Mucosa of gallbladder (tissue), 1 donor: ENCODE data around the gene PTGES2. TPM values are rescaled to one million over a fixed set of nuclear protein-coding genes. Genes with fewer than 3 reads are reported as not detected.

Experiments
- DNase-seq: peaks from one replicate; pipeline ENCODE4 v3.0.0-alpha.2; 2020; ENCODE audit warnings: low spot score
- total RNA-seq: library from RNA; stranded (reverse); gene quantifications from one replicate; pipeline ENCODE4 v1.2.1, GENCODE V29; 2021
- donor health status: DM: no; HTN: no; CAD: no.

PTGES2 gene
- total RNA-seq, 1 donor from 2014 or later, result 61.5 TPM

GRCh38 chr9:128153060-128153946 is 25.8 kb upstream of the PTGES2 start:
- DNase-seq, result no peak

DNA sequence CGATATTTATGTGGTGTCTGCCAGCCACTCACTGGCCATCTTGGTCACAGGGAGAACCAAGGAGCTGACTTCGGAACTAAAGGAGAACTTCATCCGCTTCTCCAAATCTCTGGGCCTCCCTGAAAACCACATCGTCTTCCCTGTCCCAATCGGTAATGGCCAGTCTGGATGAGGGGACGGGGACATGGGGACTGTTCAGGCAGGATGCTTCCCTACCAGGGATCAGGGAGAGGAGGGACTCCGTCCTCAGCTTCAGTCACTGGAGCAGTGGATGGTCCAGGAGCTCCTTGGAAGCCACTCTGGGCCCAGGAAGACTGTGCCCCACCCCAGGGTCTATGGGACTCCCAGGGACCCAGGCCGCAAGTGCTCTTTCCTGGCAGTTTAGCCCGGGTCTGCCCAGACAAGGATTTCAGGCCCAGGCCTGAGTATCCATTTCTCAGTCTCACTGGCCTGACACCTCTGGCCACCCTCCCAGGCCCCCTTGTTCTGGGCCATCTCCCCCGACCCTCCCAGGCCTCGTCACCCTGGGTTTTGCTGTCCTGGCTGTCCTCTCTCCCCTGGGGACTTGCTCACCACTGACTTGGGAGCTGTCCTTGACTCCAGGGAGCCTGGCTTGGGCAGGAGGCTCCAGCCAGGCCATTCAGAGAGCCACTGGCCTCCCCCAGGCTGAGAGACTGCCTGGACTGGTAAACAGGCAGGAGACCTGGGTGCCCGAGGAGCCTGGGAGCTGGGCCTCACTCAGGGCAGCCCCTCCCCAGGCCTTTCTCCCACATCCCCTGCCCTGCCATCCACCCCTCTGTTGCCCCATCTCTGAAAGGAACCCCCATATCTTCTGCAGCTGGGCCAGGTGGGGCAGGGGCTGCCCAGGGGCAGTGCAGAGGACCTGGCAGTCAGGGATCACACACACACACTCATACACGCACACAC is 24.9 kb upstream of the PTGES2 start:
- DNase-seq, result no peak

DNA sequence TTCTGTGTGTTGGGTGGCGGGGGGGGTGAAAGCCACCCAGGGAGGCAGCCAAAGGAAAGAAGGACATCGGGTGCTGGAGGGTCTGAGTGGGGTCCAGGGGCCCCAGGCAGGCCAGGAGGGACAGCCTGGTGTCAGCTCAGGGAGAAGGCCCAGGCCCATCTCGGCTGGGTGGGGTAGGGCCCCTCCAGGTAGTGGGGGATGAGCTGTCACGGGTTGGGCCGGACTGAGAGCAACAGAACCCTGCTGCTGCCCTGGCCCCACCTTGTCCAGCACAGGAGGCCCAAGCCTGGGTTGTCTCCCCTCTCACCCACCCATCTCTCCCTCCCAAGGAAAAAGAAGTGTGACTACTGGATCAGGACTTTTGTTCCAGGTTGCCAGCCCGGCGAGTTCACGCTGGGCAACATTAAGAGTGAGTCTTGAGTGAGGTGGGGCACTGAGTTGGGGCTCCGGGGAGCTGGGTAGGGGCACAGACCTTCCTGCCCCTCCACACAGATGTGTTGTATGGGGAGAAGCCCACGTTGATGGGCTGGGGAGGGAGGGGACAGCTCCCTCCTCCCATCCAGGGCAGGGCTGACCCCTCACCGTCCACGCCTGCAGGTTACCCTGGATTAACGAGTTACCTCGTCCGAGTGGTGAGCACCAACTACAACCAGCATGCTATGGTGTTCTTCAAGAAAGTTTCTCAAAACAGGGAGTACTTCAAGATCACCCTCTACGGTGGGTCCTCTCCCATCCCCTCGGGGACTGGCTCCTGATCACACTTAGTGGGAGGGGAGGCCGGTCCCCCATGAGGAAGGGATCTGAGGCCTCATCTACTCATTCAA is 24.0 kb upstream of the PTGES2 start:
- no peak for DNase-seq

DNA sequence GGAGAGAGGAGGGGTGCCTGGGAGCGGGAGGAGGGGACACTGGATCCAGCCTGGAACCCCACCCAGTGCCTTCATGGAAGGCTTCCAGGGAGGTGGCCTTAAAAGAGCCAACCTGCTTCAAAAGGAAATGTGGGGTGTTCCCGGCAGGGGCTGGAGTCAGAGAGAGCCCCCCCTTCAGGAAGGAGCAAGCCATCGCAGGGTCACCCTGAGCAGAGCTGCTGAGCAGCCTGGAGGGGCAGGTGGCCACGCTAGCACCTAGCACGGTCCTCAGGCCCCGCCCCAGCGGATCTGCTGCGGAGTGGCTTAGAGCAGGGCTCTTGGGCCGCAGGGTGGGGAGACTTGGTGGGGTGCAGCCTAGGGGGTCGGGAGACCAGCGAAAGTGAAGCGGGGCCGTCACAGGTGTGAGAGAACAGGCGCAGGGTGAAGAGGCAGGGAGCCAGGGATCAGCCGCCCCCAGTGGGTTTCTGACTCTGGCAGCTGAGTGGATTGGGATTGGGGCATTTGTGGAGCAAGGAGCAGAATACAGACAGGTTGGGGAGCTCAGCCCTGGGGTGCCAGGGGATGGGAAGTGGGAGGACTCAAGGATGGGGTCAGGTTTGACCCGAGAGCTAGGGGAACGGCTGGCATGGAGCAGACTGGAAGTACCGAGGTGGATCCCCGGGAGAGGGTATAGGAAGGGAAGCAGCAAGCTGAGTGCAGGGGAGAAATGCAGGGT is 23.2 kb upstream of the PTGES2 start:
- DNase-seq, result no peak

GRCh38 chr9:128149951-128150593 is 22.5 kb upstream of the PTGES2 start:
- DNase-seq, result no peak

- DNase-seq, result peak; percentile 79
Measured at GRCh38 chr9:128149001-128149701, 21.6 kb upstream of the PTGES2 start, which contains the start of gene LCN2. LCN2 (plus strand) TSS chr9:128149453; CDS start chr9:128149526, 73 bp downstream.

DNA sequence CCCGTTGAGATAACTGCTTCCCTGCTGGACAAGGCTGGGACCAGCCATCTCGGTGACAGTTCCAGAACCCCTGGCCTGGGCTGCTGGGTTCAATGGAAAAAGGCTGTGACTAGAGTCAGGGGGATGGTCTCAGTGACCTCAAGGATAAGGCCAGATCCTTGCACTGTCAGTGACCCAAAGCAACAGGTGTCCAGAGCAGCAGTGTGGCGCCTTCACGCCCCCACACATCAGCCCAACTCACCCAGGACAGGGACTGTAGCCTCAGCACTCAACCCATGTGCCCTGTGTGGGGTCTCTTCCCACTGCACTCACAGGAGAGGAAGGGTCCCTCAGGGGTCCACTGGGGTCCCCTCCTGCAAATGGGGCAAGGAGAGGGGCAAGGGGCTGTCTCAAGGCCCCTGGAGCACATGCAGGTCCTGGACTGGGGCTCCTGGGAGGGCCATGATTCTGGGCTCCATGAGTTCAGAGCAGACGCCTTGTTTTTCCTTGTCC is 21.0 kb upstream of the PTGES2 start:
- no peak for DNase-seq

GRCh38 chr9:128146591-128147120 is 19.1 kb upstream of the PTGES2 start:
- no peak for DNase-seq

DNA sequence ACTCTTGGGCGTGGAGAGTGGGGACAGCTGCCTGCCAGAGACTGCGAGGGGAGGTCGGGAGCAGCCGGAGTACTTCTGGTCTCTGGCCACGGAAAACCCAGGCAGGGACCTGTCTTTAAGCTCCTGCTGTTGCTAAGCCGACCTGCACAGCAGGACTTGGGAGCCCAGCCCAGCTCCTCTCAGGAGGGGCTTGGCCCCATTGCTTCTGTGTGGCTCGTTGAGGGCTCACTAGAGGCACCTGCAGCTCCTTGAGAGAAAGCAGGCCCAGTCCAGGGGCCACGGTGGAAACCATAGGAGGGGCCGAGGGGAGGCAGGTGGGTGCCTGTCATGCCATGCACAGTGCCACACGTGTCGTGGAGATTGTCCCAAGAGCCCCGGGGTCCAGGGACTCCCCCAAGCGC is 18.4 kb upstream of the PTGES2 start:
- no peak for DNase-seq

- no peak for DNase-seq
Measured at GRCh38 chr9:128145536-128145935, 18.0 kb upstream of the PTGES2 start.

GRCh38 chr9:128144239-128145181 is 17.0 kb upstream of the PTGES2 start:
- DNase-seq, result no peak

DNA sequence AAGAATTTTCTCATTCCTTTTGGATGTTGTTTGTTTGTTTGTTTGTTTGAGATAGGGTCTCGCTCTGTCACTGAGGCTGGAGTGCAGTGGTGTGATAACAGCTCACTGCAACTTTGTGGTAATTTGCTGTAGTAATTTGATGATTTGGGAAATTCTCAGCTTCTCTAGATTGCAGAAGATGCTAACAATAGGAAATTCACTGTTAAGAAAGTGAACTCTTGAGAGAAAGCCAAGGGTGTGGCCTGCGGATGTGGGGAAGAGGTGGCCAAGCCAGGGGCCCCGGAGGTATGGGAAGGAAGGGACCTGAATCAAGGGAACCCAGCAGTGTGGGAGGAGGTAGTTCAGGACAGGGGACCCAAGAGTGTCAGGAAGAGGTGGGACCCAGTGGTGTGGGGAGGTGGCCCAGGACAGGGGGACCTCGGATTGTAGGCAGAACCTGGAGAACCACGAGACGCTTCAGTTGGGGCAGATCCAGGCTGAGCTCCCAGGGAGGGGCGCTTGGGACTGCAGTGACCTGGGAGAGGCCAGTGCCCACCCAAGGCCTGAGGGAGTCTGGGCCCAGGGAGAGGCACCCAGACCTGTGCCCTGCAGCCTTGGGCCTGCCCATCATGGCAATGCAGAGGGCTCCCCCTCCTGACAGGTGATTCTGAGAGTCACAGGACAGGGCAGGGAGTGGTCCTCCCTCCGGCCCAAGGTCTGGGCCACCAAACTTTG is 16.2 kb upstream of the PTGES2 start:
- DNase-seq, result no peak

- DNase-seq, result no peak
Measured at GRCh38 chr9:128142596-128142995, 15.1 kb upstream of the PTGES2 start.

DNA sequence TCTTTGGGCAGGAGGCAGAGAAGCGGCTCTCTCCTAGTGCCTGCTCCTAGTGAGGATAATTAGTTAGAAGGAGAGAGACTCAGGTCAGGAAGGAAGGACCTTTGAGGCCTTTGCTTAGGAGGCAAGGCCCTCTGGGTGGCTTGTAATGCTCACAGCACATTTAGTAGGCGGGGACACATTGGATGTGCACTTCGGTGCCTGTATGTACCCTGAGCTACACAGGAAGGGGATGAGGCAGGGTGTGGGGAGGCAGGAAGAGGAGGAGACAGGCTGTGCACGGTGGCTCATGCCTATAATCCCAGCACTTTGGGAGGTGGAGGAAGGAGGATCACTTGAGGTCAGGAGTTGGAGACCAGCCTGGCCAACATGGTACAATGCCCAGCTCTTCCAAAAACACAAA is 14.5 kb upstream of the PTGES2 start:
- DNase-seq, result no peak

- no peak for DNase-seq
Measured at GRCh38 chr9:128141604-128142003, 14.1 kb upstream of the PTGES2 start.

GRCh38 chr9:128139621-128140020 is 12.1 kb upstream of the PTGES2 start:
- no peak for DNase-seq

- no peak for DNase-seq
Measured at GRCh38 chr9:128138001-128138400, 10.5 kb upstream of the PTGES2 start.
